HFFc6 (cell line): Measurements from ENCODE around the gene OXNAD1. TPM values are rescaled to one million over a fixed set of nuclear protein-coding genes. Genes with fewer than 3 reads are reported as not detected.
A peak's percentile ranks its signal among the peaks of the same experiment; 100 is the strongest.

Source experiments
- DNase-seq: peaks from one replicate; pipeline ENCODE4 v3.0.0-alpha.2; 2018
- H3K27ac Mint-ChIP-seq: 2 replicates; pipeline ENCODE4 v1.8.0; 2020; ENCODE audit warnings: mild to moderate bottlenecking, mixed read lengths
- H3K27me3 Mint-ChIP-seq: 2 replicates; pipeline ENCODE4 v1.8.0; 2021; ENCODE audit warnings: mild to moderate bottlenecking, moderate library complexity, mixed read lengths; ENCODE audit not compliant: insufficient read depth
- H3K36me3 Mint-ChIP-seq: 2 replicates; pipeline ENCODE4 v1.8.0; 2021; ENCODE audit warnings: low read depth, mixed read lengths
- H3K4me1 Mint-ChIP-seq: 2 replicates; pipeline ENCODE4 v1.8.0; 2020; ENCODE audit warnings: low read depth, mixed read lengths
- H3K4me3 Mint-ChIP-seq: 2 replicates; pipeline ENCODE4 v1.8.0; 2020; ENCODE audit warnings: mild to moderate bottlenecking, moderate library complexity, mixed read lengths
- H3K9me3 Mint-ChIP-seq: 2 replicates; pipeline ENCODE4 v1.8.0; 2020; ENCODE audit warnings: mild to moderate bottlenecking, mixed read lengths
- CTCF ChIP-seq: fragments of 200-600 bp; sonication (generic); IDR thresholded peaks from 2 replicates; pipeline ENCODE4 v1.5.0; 2021; ENCODE audit warnings: antibody characterized with exemption, mild to moderate bottlenecking
- total RNA-seq, 6 experiments: library from RNA; stranded (reverse); fragmentation: NEBNext Ultra II Directional; extraction: Animal tissue kit (Norgen Biotek cat#: 25700); gene quantifications; 2 replicates in 1 of 6; 3 replicates in 5 of 6; pipeline ENCODE4 v1.2.3, GENCODE V29; 2021

The OXNAD1 gene
- total RNA-seq, 6 experiments from 2014 or later, result 6.4 to 8.7 (median 8.1) TPM

DNA sequence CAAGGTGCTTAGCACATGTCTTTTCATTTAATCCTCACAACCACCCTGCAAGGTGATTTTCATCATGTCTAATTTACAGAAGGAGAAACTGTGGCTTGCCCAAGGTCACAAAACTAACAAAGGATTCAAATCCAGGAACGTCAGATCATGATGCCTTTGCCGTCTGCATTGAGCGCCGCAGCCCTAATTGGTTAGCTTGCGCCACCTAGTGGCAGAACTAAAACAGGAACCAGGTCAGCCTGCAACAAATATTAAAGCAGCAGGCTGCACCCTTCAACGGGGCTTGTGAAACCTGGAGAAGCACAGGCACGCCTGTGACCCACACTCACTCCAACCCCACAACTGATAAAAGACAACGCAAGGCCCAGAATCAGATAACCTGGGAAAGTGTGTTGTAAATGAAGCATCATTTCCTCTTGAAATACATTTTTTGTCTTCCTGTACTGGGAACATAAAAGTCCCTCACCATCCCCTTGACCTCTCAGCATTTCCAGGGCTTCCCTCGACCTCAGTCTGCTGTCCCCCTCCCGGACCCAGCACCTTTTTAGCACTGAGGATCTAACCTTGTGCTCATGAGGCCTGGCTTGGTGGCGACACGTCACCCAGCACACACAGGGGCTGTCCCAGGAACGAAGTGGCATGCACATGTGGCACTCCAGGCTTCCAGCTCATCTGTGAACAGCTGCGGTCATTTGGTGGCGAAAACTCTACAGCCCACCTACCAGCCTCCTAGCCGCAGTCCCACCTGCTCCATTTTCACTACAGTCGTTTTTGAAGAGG is 17.5 kb upstream of the OXNAD1 start:
- Mint-ChIP-seq H3K27ac (no peak overlapping the region; the same call in 1 of the 2 replicates), H3K4me1 (peaks cover 40% of the 10 kb centered on the region), H3K4me3 (no peak overlapping the region), H3K27me3 (no peaks in the 10 kb centered on the region; the same call in 1 of the 2 replicates), H3K9me3 (no peaks in the 10 kb centered on the region), H3K36me3 (no peaks in the 10 kb centered on the region)
- peak; percentile 79 for DNase-seq
- peak; percentile 99 for TF ChIP-seq CTCF

DNA sequence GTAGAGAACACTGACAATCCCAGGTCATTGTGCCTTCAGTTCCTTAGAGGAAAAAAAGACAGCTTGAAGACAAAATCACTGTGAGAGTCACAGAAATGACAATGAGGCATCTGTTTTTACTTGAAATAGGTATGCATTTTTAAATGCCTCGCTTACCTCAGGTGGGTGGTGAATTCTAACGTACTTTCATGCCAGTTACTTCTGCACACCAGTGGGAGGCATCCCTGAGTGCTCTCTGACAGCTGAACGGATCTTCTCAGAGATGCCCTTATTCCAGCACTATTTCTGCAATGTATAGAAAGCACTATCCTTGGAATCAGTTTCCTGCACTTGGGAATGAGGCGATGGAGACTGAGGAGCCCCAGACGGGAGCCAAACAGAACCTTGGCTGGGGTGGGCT is 16.5 kb upstream of the OXNAD1 start:
- DNase-seq, result no peak
- no peak for TF ChIP-seq CTCF
- no peaks in the 10 kb centered on the region for H3K9me3 Mint-ChIP-seq
- H3K36me3 Mint-ChIP-seq, result no peaks in the 10 kb centered on the region
- peaks cover 37% of the 10 kb centered on the region for H3K4me1 Mint-ChIP-seq
- H3K27ac Mint-ChIP-seq, result no peak overlapping the region
- no peaks in the 10 kb centered on the region; the same call in 1 of the 2 replicates for H3K27me3 Mint-ChIP-seq
- no peak overlapping the region for H3K4me3 Mint-ChIP-seq

- TF ChIP-seq CTCF, result peak; percentile 85
- no peak overlapping the region for H3K27ac Mint-ChIP-seq
- H3K27me3 Mint-ChIP-seq, result no peaks in the 10 kb centered on the region; the same call in 1 of the 2 replicates
- no peaks in the 10 kb centered on the region for H3K36me3 Mint-ChIP-seq
- DNase-seq, result peak; percentile 38
- peaks cover 30% of the 10 kb centered on the region for H3K4me1 Mint-ChIP-seq
- H3K4me3 Mint-ChIP-seq, result no peak overlapping the region
- H3K9me3 Mint-ChIP-seq, result no peaks in the 10 kb centered on the region
Measured at GRCh38 chr3:16249336-16249735, 15.7 kb upstream of the OXNAD1 start.

GRCh38 chr3:16249886-16250285 is 15.1 kb upstream of the OXNAD1 start:
- DNase-seq, result no peak
- Mint-ChIP-seq H3K27ac (no peak overlapping the region), H3K36me3 (no peaks in the 10 kb centered on the region), H3K27me3 (no peaks in the 10 kb centered on the region; the same call in 1 of the 2 replicates), H3K4me1 (peaks cover 27% of the 10 kb centered on the region), H3K4me3 (no peak overlapping the region), H3K9me3 (no peaks in the 10 kb centered on the region)
- TF ChIP-seq CTCF, result no peak

DNA sequence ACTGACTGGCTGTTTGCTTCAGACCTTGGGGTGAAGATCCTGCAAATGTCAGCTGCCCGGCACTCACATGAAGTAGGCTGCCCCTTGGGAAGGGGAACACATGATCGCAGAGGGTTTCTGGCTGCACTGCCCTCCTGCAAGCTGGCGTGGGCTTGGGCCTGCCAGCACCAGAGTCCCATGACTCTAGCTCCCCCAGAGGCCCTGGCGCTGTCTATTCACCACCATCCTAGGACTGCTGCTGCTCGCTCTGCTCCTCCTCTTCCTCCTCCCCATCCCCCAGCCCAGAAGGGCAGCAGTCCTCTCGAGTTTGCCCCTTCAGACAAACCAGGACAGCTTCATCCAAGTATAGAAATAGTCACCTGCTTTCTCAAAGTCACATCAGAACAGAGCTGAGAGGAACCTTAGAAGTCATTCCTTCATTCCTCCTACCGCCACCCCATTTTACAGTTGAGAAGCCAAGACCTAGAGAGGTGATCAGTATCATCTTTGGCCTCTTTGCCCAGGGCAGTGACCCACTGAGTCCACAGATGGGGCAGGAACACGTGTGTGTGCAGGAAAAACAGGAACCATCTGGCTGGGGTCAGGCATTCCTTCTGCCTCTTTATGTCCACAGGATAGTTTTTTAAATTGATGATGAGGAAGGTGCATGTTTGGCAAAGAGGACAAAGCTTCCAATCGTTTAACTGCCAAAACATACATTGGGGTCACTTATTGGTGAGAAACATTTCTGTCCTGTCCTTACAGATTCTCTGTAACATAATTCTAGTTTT is 13.5 kb upstream of the OXNAD1 start:
- no peaks in the 10 kb centered on the region for H3K36me3 Mint-ChIP-seq
- H3K4me1 Mint-ChIP-seq, result peaks cover 27% of the 10 kb centered on the region
- H3K27me3 Mint-ChIP-seq, result no peaks in the 10 kb centered on the region; the same call in 1 of the 2 replicates
- no peaks in the 10 kb centered on the region for H3K9me3 Mint-ChIP-seq
- no peak overlapping the region for H3K27ac Mint-ChIP-seq
- TF ChIP-seq CTCF, result no peak
- no peak for DNase-seq
- no peak overlapping the region for H3K4me3 Mint-ChIP-seq
